ENCODE data around the gene PLXDC1.
"Not testable (repeated sequence)": the region's sequence is repeated elsewhere in the genome, so short reads cannot be mapped to it uniquely, and the experiment has no call there.

Gene PLXDC1

DNA sequence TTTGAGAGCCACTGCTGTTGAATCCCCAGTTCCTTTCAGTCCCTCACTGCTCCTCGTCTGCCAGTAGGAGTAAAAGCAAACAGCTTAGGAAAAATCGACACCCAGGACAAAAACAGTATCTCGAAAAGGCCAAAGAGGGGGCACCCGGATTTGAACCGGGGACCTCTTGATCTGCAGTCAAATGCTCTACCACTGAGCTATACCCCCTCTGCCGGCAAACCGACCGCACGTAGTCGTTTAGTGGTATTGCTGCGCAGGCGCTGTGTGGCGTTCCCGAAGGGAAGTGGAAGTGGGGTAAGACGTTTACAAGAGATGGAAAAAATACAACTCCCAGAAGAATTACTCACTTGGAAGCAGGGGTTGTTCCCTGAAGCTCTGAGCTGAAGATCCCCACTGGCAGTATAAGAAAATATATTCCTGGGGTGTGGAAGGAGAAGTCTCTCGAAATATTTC, 2.2 kb upstream of the PLXDC1 start:
- DNase-seq (ENCODE audit: low spot score): peak; percentile 95

DNA sequence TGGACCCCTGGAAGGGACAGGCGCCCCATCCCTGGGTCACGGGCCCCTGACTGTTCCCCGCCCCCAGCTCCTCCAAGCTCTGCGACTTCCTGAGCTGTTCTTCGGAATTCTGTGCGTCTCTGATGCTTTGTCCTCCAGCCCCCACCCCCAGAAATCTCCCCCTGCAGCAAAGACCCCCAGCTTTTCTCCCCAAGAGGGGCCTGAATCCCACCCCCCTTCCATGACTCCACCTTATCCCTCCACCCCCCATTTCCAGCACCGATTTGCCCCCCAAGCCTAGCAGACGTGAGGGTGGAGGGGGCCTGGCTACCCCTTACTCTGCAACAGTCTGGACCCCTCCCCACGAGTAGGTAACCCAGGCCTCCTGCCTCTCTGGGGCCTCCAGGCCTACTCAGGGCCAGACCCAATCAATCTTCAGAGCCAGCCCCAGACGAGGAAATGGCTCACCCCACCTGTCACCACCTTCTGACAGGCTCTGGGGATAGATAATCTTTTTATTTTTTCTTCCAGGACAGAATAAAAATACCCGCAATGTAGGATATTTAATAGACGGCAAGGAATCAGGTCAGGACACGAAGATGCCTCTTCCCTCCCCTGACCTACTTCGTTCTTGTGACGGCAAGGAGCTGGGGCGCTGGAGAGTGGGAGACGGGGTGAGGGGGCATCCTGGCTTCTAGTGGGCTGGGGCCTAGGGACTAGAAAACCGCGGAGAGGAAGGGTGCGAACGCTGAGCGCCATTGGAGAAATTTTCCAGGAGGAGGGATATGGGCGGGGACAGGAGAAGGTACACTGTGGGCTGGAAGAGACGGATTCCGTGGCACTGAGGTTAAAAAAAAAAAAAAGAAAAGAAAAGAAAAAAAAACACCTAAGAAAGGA, 744 bp upstream of the PLXDC1 start:
- DNase-seq (ENCODE audit: low spot score): no peak

- DNase-seq (ENCODE audit: low spot score): no peak
Observed at GRCh38 chr17:39150795-39151149, 665 bp downstream of the PLXDC1 start.

- no peak for DNase-seq (ENCODE audit: low spot score)
Observed at GRCh38 chr17:39150104-39150634, 1.3 kb downstream of the PLXDC1 start.

DNA sequence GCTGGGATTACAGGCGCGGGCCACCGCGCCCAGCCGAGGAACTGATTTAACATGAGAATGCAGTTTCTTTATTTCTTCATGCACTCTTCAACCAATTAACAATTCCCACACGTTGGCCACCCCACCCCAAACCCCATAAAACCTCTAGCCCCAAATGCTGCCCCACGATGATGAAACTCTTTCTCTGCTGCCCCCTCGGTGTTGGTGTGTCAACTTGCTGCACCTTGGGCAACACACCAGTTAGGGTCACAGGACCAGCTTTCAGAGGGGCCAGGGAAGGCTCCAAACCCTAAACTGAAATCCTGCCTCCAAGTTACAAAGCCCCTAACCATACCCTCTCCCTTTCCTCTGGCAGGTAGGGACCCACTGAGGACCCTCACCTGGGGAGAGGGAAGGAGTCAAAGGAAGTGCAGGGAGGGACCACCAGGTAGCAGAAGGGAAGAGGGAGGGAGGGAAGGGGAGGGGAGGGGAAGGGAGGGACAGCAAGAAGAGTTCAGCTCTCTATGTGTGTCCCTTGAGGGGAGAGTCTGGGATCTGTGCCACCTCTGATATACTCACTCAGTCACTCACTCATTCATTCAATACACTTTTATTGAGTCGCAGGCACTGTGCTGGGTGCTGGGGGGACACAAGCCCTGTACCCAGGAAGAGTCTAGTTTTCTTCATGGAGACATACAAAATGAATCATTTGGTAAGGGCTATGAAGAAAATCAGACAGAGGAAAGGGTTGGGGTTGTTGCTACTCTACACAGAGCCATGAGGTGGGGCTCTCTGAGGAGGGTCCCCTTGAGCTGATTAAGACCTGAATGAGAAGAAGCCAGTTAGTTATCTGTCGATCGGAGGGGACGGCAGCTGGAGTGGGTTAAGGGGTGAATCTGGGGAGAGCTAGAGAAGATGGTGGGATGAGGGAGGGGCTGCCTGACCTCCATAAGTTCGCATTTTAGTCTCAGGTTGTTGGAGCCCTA, 3.9 kb downstream of the PLXDC1 start:
- DNase-seq (ENCODE audit: low spot score): no peak

DNA sequence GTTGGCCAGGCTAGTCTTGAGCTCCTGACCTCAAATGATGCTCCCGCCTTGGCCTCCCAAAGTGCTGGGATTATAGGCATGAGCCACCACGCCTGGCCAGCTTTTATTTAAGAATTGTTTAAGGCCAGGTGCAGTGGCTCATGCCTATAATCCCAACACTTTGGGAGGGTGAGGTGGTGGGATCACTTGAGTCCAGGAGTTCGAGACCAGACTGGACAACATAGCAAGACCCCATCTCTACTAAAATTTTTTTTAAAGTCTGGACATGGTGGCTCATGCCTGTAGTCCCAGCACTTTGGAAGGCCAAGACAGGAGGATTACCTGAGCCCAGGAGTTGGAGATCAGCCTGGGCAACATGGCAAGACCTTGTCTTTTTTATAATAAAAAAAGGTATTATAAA, 5.2 kb downstream of the PLXDC1 start:
- no peak for DNase-seq (ENCODE audit: low spot score)

GRCh38 chr17:39145143-39145542, 6.3 kb downstream of the PLXDC1 start:
- DNase-seq (ENCODE audit: low spot score): no peak

- no peak for DNase-seq (ENCODE audit: low spot score)
Observed at GRCh38 chr17:39144416-39144840, 7.0 kb downstream of the PLXDC1 start.

DNA sequence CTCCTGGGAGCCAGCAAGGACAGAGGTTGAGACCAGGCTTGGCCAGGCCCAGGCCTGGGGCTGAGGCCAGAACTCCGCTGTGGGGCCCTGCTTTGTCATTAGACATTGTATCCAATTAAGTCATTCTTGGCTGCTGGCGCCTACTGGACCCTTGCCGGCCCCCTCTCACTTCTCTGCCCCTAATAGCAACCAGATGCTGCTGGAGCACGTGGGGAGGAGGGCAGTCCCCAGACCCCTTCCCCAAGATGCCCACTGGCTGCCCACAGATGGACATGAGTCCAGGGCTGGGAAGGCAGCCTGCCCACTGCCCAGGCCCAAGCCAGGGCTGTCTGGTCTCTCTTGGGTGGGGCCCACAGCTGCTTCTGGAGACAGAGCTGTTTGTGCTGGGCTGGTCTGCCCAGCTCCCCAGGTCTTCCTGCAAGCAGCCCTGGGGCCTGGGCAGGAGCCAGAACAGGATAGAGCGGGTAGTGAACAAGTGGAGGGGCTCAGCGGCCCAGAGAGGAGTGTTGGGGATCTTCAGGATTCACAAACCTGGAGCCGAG, 7.8 kb downstream of the PLXDC1 start:
- no peak for DNase-seq (ENCODE audit: low spot score)

DNA sequence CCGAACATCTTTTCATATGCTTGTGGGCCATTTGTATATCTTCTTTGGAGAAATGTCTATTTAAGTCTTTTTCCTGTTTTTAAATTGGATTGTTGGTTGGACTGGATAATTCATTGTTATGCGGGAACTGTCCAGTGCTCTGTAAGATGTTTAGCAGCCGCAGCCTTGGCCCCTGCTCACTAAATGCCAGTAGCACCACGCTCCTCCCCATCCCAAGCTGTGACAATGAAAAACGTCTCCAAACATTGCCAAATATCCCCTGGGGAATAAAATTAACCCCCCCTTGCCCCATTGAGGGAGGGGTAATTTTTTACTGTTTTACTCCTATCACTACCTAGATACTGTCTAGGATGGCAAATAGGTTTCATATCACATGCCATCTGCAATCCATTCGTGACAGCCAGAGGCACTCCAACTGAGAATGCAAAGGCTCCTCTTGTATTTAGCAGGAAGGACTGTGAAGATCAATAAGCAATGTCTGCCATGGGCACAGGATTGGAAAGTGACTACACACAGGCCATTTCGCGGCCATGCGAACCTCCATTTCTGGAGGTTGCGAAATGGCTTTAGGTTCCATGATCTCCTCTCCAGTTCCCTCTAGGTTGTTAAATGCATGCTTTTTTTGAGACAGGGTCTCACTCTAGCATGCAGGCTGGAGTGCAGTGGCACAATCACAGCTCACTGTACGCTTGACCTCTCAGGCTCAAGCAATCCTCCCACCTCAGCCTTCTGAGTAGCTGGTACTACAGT, 9.3 kb downstream of the PLXDC1 start:
- DNase-seq (ENCODE audit: low spot score): no peak

DNA sequence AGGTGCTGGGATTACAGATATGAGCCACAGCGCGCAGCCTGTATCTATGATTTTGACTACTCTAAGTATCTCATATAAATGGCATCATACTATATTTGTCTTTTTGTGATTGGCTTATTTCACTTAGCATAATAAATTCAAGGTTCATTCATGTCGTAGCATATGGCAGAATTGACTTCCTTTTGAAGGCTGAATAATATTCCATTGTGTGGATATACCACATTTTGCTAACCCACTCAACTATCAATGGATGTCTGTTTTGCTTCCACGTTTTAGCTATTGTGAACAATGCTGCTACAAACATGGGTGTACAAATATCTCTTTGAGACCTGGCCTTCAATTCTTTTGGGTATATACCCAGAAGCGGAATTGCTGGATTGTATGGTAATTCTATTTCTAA, 10.1 kb downstream of the PLXDC1 start:
- no peak for DNase-seq (ENCODE audit: low spot score)

DNA sequence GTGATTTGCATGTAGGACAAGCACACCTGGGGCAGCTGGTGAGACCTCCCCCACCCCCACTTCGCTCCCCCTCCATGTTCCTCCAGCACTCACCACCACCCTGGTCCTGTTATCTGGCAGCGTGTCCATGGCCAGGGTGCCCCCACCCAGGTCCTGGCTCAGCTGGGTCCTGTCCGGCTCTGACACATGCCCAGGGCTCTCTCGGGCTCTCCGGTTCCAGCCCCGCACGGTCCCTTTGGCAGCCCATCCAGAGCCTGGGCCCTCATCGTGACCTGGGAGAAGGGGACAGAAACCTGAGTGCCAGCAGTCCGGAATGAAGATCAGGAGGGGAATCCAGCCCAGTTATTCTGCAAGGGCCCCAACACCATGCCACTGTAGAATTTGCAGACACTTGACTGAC, 11.9 kb downstream of the PLXDC1 start:
- DNase-seq (ENCODE audit: low spot score): no peak

DNA sequence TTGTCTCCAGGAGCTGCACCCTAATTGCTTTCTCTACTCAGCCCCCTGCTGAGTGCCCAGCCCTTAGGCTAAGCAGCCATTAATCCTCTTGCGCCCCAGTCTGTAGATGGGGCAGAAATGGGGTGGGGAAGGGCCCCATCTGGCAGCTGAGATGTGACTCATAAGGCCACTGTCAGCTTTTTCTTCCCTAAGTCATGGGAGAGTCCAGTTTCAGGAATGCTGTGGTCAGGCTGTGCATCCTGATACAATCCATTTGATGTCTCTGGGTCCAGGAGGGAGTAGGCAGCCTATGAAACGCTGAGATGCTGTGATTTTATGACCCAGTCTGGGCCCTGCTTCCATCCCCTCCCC, 12.3 kb downstream of the PLXDC1 start:
- DNase-seq (ENCODE audit: low spot score): no peak

DNA sequence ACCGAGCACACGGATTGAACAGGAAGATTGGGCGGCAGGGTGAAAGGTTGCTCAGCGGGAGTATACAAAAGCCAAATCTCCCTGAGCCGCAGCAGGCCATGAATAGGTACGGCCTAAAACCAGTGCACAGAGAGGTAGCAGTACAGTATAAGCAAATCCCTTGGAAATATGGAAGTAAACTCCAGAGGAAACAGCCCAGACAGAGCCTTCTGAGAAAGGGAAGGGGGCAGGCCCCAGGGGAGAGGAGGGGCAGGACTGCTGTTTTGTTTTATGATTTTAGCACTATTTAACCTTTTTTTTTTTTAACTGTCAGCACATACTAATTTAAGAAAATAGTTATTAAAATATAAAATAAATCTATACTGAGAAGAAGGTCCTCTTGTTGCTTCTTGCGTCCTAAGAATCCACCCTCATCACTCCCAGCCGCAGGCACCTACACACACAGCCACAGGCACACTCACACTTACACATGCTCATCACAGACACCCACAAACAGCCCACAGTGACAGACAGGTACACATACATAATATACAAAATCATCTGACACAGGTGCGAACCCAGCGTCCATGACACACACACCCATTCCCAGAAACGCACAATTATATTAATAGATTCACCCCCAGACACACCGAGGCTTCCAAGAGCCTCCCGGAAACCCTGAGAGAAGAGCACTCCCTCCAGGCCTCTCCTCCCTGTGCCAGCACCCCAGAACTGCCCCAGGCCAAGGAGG, 12.8 kb downstream of the PLXDC1 start:
- no peak for DNase-seq (ENCODE audit: low spot score)

- DNase-seq (ENCODE audit: low spot score): no peak
Observed at GRCh38 chr17:39134878-39135277, 16.6 kb downstream of the PLXDC1 start.

DNA sequence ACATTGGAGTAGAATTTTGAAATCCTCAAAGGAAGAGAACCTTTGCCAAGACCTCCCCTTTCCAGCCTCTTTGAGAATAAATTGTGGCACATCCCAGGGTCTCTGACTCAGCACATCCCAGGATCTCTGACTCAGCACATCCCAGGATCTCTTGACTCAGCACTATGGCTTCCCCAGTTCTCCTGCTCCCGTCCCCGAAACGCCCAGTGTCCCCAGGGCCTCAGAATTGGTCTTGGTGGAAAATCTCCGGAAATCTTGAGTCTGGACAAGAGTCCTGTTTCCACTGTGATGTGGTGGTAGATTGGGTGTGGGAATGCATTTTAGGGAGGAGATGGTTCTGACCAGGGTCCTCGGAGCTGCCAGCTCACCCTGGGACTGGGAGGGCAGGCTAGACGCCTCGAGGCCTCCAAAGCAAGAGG, 19.2 kb downstream of the PLXDC1 start:
- no peak for DNase-seq (ENCODE audit: low spot score)

DNA sequence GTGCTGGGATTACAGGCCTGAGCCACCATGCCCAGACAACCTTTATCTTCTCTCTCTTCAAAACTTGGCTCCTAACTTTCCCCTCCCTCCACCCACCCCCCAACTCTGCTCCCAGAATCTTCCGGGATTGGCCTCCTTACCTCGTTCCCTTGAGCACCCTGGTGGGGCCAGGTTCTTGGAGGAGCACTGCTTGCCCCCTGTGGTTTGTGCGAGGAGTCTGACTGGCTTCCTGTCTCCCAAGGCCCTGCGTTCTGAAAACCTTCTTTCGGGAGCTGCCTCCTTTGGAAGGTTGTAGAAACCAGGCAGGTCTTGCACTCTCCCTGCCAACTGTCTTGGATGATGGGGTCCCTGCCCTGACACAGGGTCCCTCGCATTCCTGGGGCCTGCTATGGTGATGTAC, 19.8 kb downstream of the PLXDC1 start:
- no peak for DNase-seq (ENCODE audit: low spot score)

DNA sequence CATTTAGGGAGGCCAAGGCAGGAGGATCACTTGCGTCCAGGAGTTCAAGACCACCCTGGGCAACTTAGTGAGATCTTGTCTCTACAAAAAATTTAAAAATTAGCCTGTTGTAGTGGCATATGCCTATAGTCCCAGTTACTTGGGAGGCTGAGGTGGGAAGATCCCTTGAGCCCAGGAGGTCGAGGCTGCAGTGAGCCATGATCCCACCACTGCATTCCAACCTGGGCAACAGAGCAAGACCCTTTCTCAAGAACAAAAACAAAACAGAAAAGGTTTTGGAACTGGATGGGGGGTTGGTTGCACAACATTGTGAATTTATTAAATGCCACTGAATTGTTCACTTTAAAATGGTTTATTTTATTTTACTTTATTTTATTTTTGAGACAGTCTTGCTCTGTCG, 21.2 kb downstream of the PLXDC1 start:
- no peak for DNase-seq (ENCODE audit: low spot score)

- not testable (repeated sequence) for DNase-seq (ENCODE audit: low spot score)
Observed at GRCh38 chr17:39129544-39129943, 21.9 kb downstream of the PLXDC1 start.

DNA sequence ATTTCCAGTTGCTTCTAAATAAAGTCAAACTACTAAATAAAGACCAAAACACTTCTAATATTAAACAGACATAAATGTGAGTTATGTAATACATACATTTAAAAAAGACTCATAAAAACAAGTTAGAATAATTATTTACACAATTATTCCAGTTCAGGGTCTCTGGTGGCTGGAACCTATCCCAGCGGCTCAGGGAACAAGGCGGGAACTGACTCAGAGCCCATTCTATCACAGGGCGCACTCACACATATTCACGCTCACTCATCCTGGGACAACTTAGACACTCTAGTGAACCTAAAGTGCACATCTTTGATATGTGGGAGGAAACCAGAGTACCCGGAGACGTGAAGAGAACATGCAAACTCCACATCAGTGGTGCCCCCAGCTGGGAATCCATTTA, 25.0 kb downstream of the PLXDC1 start:
- DNase-seq (ENCODE audit: low spot score): no peak
